Endothelial cell of umbilical vein (primary cell): ENCODE measurements around the gene PCBD2. TPM values are rescaled to one million over a fixed set of nuclear protein-coding genes. Genes with fewer than 3 reads are reported as not detected.

Experiments used
- BruUV-seq: library from RNA; stranded (reverse); fragments of 400-500 nt; replicated peaks from 2 replicates; lab custom pipeline; 2021; lab: Mats Ljungman, UMichigan
- CTCF ChIA-PET: fragments of 300-600, 350-600 bp; sonication (Branson Sonifier 250); formaldehyde crosslinking; loops from one replicate; lab custom pipeline; 2021; ENCODE audit warnings: antibody characterized with exemption, inconsistent platforms; lab: Charles Lee
- POLR2A ChIA-PET: fragments of 300-600, 350-600 bp; sonication (Branson Sonifier 250); formaldehyde crosslinking; loops from one replicate; lab custom pipeline; 2021; ENCODE audit warnings: antibody characterized with exemption, inconsistent platforms; lab: Charles Lee
- DNase-seq: peaks from one replicate; pipeline ENCODE4 v3.0.0-alpha.2; 2011; ENCODE audit warnings: low read depth, low spot score
- FAIRE-seq: peaks from 2 replicates; lab custom pipeline; 2011; peaks lifted over from hg19 to GRCh38; lab: Jason Lieb, UNC
- H2AFZ ChIP-seq: 2 replicates; pipeline ENCODE4 v1.6.0; 2012; ENCODE audit warnings: low read depth, low read length, control low read depth, inconsistent platforms
- H3K27ac ChIP-seq: 2 replicates; pipeline ENCODE4 v1.5.1; 2011; ENCODE audit warnings: low read depth, mild to moderate bottlenecking, control low read depth, low read length, moderate library complexity; ENCODE audit not compliant: insufficient read depth
- H3K27me3 ChIP-seq, 2 experiments: 2 replicates each; pipeline versions ENCODE4 v1.6.0 to v1.6.1; 2011; ENCODE audit warnings: low read length in 2 of 2, mixed read lengths in 1 of 2; ENCODE audit not compliant: control insufficient read depth in 2 of 2, insufficient read depth in 2 of 2
- H3K36me3 ChIP-seq, 2 experiments: 2 replicates in 1 of 2; 3 replicates in 1 of 2; pipeline ENCODE4 v1.5.1; 2011; ENCODE audit warnings: low read length in 2 of 2, mild to moderate bottlenecking in 1 of 2, moderate library complexity in 1 of 2; ENCODE audit not compliant: control insufficient read depth in 2 of 2, insufficient read depth in 2 of 2; ENCODE audit errors: extremely low read depth in 1 of 2
- H3K4me1 ChIP-seq: 3 replicates; pipeline ENCODE4 v1.5.1; 2011; ENCODE audit warnings: mild to moderate bottlenecking, low read length; ENCODE audit not compliant: control insufficient read depth, insufficient read depth; ENCODE audit errors: extremely low read depth
- H3K4me2 ChIP-seq: 2 replicates; pipeline ENCODE4 v1.6.1; 2011; ENCODE audit warnings: low read length, control low read depth, mixed read lengths; ENCODE audit not compliant: insufficient read depth
- H3K4me3 ChIP-seq, 3 experiments: fragments of 200-600 bp in 1 of 3; sonication (generic), shearing (Covaris generic) in 1 of 3; replicated peaks in 1 of 3; 2 replicates each; pipeline ENCODE4 v1.5.1; 2011 to 2016; ENCODE audit warnings: control low read depth in 3 of 3, low read length in 3 of 3, mild to moderate bottlenecking in 2 of 3, inconsistent platforms in 1 of 3, low read depth in 1 of 3, moderate library complexity in 1 of 3; ENCODE audit not compliant: insufficient read depth in 1 of 3
- H3K79me2 ChIP-seq: 2 replicates; pipeline ENCODE4 v1.6.0; 2012; ENCODE audit warnings: low read length, inconsistent platforms; ENCODE audit not compliant: control insufficient read depth, insufficient read depth
- H3K9ac ChIP-seq: replicated peaks from 2 replicates; pipeline ENCODE3; 2011; ENCODE audit warnings: low read length, control low read depth; ENCODE audit not compliant: insufficient read depth; ENCODE audit errors: extremely low read depth
- H3K9me1 ChIP-seq: replicated peaks from 3 replicates; pipeline ENCODE4 v1.6.0; 2011; ENCODE audit warnings: mild to moderate bottlenecking, low read length; ENCODE audit not compliant: control insufficient read depth, insufficient read depth; ENCODE audit errors: extremely low read depth
- H3K9me3 ChIP-seq: replicated peaks from 2 replicates; pipeline ENCODE4 v1.5.1; 2012; ENCODE audit warnings: low read length, inconsistent platforms; ENCODE audit not compliant: control insufficient read depth, insufficient read depth
- H4K20me1 ChIP-seq: replicated peaks from 2 replicates; pipeline ENCODE3; 2011; ENCODE audit warnings: mild to moderate bottlenecking, low read length; ENCODE audit not compliant: control insufficient read depth, insufficient read depth; ENCODE audit errors: extremely low read depth
- CTCF ChIP-seq, 2 donors: IDR thresholded peaks; 1 replicate in 1 of 2; 2 replicates in 1 of 2; pipeline ENCODE4 v1.5.1; 2011; ENCODE audit warnings: low read length in 2 of 2, mild to moderate bottlenecking in 2 of 2, moderate library complexity in 2 of 2, control low read depth in 1 of 2, inconsistent platforms in 1 of 2, low read depth in 1 of 2; ENCODE audit not compliant: insufficient read depth in 1 of 2; ENCODE audit errors: extremely low read depth in 1 of 2
- EZH2 ChIP-seq: IDR thresholded peaks from 2 replicates; pipeline ENCODE4 v1.6.1; 2012; ENCODE audit warnings: borderline replicate concordance, low read depth, mild to moderate bottlenecking, moderate library complexity, low read length, inconsistent platforms; ENCODE audit not compliant: severe bottlenecking
- FOS ChIP-seq: IDR thresholded peaks from 2 replicates; pipeline ENCODE4 v1.6.1; 2011; ENCODE audit warnings: mild to moderate bottlenecking, low read length, moderate library complexity, borderline replicate concordance; ENCODE audit not compliant: insufficient read depth
- GATA2 ChIP-seq: IDR thresholded peaks from 2 replicates; pipeline ENCODE4 v1.7.0; 2011; ENCODE audit warnings: low read depth, mild to moderate bottlenecking, moderate library complexity, mixed read lengths, low read length; ENCODE audit not compliant: insufficient read length, insufficient read depth
- JUN ChIP-seq: IDR thresholded peaks from 2 replicates; pipeline ENCODE4 v1.6.1; 2011; ENCODE audit warnings: borderline replicate concordance, low read depth; ENCODE audit not compliant: insufficient read length, insufficient read depth
- MAX ChIP-seq: IDR thresholded peaks from 2 replicates; pipeline ENCODE4 v1.6.1; 2011; ENCODE audit not compliant: insufficient read depth, insufficient read length
- MYC ChIP-seq: IDR thresholded peaks from one replicate; pipeline ENCODE4 v1.6.1; 2011; ENCODE audit warnings: mild to moderate bottlenecking, low read depth, low read length
- POLR2A ChIP-seq: IDR thresholded peaks from 2 replicates; pipeline ENCODE4 v1.6.1; 2012; ENCODE audit warnings: low read depth, mild to moderate bottlenecking, control low read depth, low read length
- POLR2AphosphoS5 ChIP-seq: IDR thresholded peaks from 2 replicates; pipeline ENCODE4 v1.6.1; 2012; ENCODE audit warnings: low read depth, mild to moderate bottlenecking, control low read depth, low read length, moderate library complexity; ENCODE audit not compliant: insufficient read depth
- dilution Hi-C: fragments of 300-500 bp; cut with MboI; formaldehyde crosslinking; loops from one replicate; pipeline ENCODE4 v1.15.0; 2019; ENCODE audit warnings: low sequenced_read_pairs; ENCODE audit not compliant: extremely low pct_ligation_motif_present
- intact Hi-C: fragments of 100-400 bp; cut with micrococcal nuclease; formaldehyde crosslinking; loops from one replicate; pipeline ENCODE4 v1.10.0; 2022
- microRNA counts: library from miRNA; unstranded; fragments of <30 nt; microRNA quantifications from one replicate; lab custom pipeline; 2016
- microRNA-seq: library from miRNA; unstranded; fragments of <30 nt; microRNA quantifications from one replicate; pipeline ENCODE4 v1.2.0, GENCODE V29; 2021; ENCODE audit warnings: borderline number of aligned reads, borderline replicate concordance
- polyA plus RNA-seq, 4 experiments: library from polyadenylated mRNA; depleted of rRNA in 3 of 4; stranded (reverse) in 3 of 4; unstranded in 1 of 4; fragments of >200 nt; gene quantifications; 2 replicates each; pipeline versions ENCODE4 v1.2.1 to v1.2.3, GENCODE V29; 2011 to 2012; ENCODE audit warnings: missing spikeins in 1 of 4
- small RNA-seq: library from RNA; depleted of rRNA; stranded (forward); fragments of <200 nt; gene quantifications from one replicate; pipeline ENCODE3, GENCODE V24; 2012; ENCODE audit warnings: low replicate concordance, low read depth; ENCODE audit not compliant: insufficient read depth, insufficient read length
- total RNA-seq: library from RNA; stranded (reverse); gene quantifications from 2 replicates; pipeline ENCODE4 v1.2.3, GENCODE V29; 2021

Gene PCBD2
- total and polyA plus RNA-seq, 2 donors (not counting 3 experiments of a cell fraction or from before 2014, with no cell fraction given), result 4.0 to 10.7 TPM

- intact Hi-C loops, result no loop called here
- no peaks in the 10 kb centered on the region for H3K4me1 ChIP-seq
- no peaks in the 10 kb centered on the region for H3K9me3 ChIP-seq
- no peaks in the 10 kb centered on the region for H3K9me1 ChIP-seq
- H2AFZ ChIP-seq, result no peak overlapping the region
- H3K27ac ChIP-seq, result no peak overlapping the region
- DNase-seq (no peak), FAIRE-seq (no peak)
- no peaks in the 10 kb centered on the region for H3K27me3 ChIP-seq
- dilution Hi-C loops, result no loop called here
- BruUV-seq, result no TSS peak
- H3K4me3 ChIP-seq, result no peak overlapping the region
- POLR2A ChIA-PET, result no interaction called here
- H3K4me2 ChIP-seq, result no peak overlapping the region
- CTCF ChIA-PET, result no interaction called here
- TF ChIP-seq CTCF (IDR thresholded peaks at IDR 0.05; ENCODE audit: extremely low read depth in 1 of 2, insufficient read depth in 1 of 2, low read depth in 1 of 2, low read length in 2 of 2) (no peak), JUN (no peak), FOS (no peak), POLR2A (no peak), POLR2AphosphoS5 (no peak), MYC (no peak), GATA2 (no peak), EZH2 (no peak), MAX (no peak)
- H3K9ac ChIP-seq, result no peak overlapping the region
- H3K36me3 ChIP-seq, result no peaks in the 10 kb centered on the region
- no peaks in the 10 kb centered on the region for H4K20me1 ChIP-seq
- no peaks in the 10 kb centered on the region for H3K79me2 ChIP-seq
Observed at GRCh38 chr5:135012033-135012588, 107.2 kb downstream of the PCBD2 start.

MicroRNAs within 50 kb of the gene (microRNA counts, 767-probe panel; counts per million panel counts)
- microRNA hsa-miR-4461 (lab: Ali Mortazavi, UCI), result 723 counts per million, percentile 96 among the panel's probes with 10 or more counts

Small RNA genes lying within 50 kb of the gene (microRNA-seq; reads per million reads assigned to microRNA genes)
- not detected for gene MIR4461

Small RNA genes lying within 50 kb of the gene (small RNA-seq; reads per million reads assigned to genes)
- gene MIR4461, result not detected
- 12.9 reads per million, percentile 68 among the genes with 10 or more reads in this experiment for gene MTND3P25
- gene MTND4LP30, result not detected

Other genes with a start within 250 kb of the PCBD2 start
- 32.9 and 33.3 TPM in 2 replicates for gene CAMLG, start 166.6 kb upstream of the PCBD2 start, total RNA-seq
- gene CAMLG, start 166.6 kb upstream of the PCBD2 start, polyA plus RNA-seq, result 10.2 and 14.7 TPM in 2 replicates
- 58.0 and 65.2 TPM in 2 replicates for gene DDX46, start 146.4 kb upstream of the PCBD2 start, total RNA-seq
- gene DDX46, start 146.4 kb upstream of the PCBD2 start, polyA plus RNA-seq, result 8.8 and 16.0 TPM in 2 replicates
- gene C5orf24, start 59.2 kb upstream of the PCBD2 start, total RNA-seq, result 56.0 and 56.2 TPM in 2 replicates
- gene C5orf24, start 59.2 kb upstream of the PCBD2 start, polyA plus RNA-seq, result 16.4 and 21.7 TPM in 2 replicates
- 49.7 and 68.6 TPM in 2 replicates for gene TXNDC15, start 30.8 kb upstream of the PCBD2 start, total RNA-seq
- 57.2 and 63.0 TPM in 2 replicates for gene TXNDC15, start 30.8 kb upstream of the PCBD2 start, polyA plus RNA-seq
- 0.71 TPM in 1 of 2 replicates, not detected in the other for gene CATSPER3, start 62.8 kb downstream of the PCBD2 start, total RNA-seq
- 0.35 and 0.43 TPM in 2 replicates for gene CATSPER3, start 62.8 kb downstream of the PCBD2 start, polyA plus RNA-seq
- 0.42 and 6.0 TPM in 2 replicates for gene PITX1, start 129.1 kb downstream of the PCBD2 start, total RNA-seq
- gene PITX1, start 129.1 kb downstream of the PCBD2 start, polyA plus RNA-seq, result 0.48 and 0.65 TPM in 2 replicates